SK-N-SH treated with all-trans-retinoic acid at 6 μM for 48 hours (cell line): ENCODE results near the gene CEP128.

Experiments used
- CREB5 ChIP-seq: fragments of 250-450 bp; sonication (Bioruptor Pico); IDR thresholded peaks from 2 replicates; pipeline ENCODE4 v1.5.1; 2020; ENCODE audit warnings: low read depth, mild to moderate bottlenecking, moderate library complexity
- CSDC2 ChIP-seq: fragments of 250-450 bp; sonication (Bioruptor Pico); IDR thresholded peaks from 2 replicates; pipeline ENCODE4 v1.5.0; 2020; ENCODE audit warnings: mild to moderate bottlenecking, moderate library complexity
- ESRRG ChIP-seq: fragments of 250-450 bp; sonication (Bioruptor Pico); IDR thresholded peaks from 2 replicates; pipeline ENCODE4 v1.6.1; 2021; ENCODE audit warnings: mild to moderate bottlenecking
- GLIS3 ChIP-seq: fragments of 250-450 bp; sonication (Bioruptor Pico); IDR thresholded peaks from 2 replicates; pipeline ENCODE4 v1.5.0; 2020; ENCODE audit warnings: mild to moderate bottlenecking, moderate library complexity
- POU6F1 ChIP-seq: fragments of 250-450 bp; sonication (Bioruptor Pico); IDR thresholded peaks from 2 replicates; pipeline ENCODE4 v1.8.0; 2021; ENCODE audit warnings: low read depth, mild to moderate bottlenecking, moderate library complexity, borderline replicate concordance
- TOX ChIP-seq: fragments of 250-450 bp; sonication (Bioruptor Pico); IDR thresholded peaks from 2 replicates; pipeline ENCODE4 v1.8.0; 2021; ENCODE audit warnings: mild to moderate bottlenecking, moderate library complexity, borderline replicate concordance
- ZFP3 ChIP-seq: fragments of 250-450 bp; sonication (Bioruptor Pico); IDR thresholded peaks from 2 replicates; pipeline ENCODE4 v1.5.0; 2020; ENCODE audit warnings: mild to moderate bottlenecking, moderate library complexity
- ZFP30 ChIP-seq: fragments of 450-650 bp; formaldehyde crosslinking; IDR thresholded peaks from 2 replicates; pipeline ENCODE4 v1.5.0; 2022; ENCODE audit warnings: mild to moderate bottlenecking, moderate library complexity
- ZNF70 ChIP-seq: fragments of 450-650 bp; formaldehyde crosslinking; IDR thresholded peaks from 2 replicates; pipeline ENCODE4 v1.5.0; 2020; ENCODE audit warnings: mild to moderate bottlenecking, moderate library complexity

- TF ChIP-seq ZNF70 (CRISPR knock-in tag) (no peak), CREB5 (CRISPR knock-in tag) (no peak), ZFP30 (no peak), ESRRG (CRISPR knock-in tag) (no peak), GLIS3 (CRISPR knock-in tag) (no peak), TOX (no peak), ZFP3 (CRISPR knock-in tag) (no peak), POU6F1 (no peak), CSDC2 (CRISPR knock-in tag) (no peak)
Measured at GRCh38 chr14:80491650-80492049, 449.9 kb downstream of the CEP128 start.
